ENCODE measurements around the gene GRIK5.

The GRIK5 gene

GRCh38 chr19:42075616-42076379 lies 5.8 kb upstream of the GRIK5 start, which contains the start of gene ZNF574:
ZNF574 (plus strand) TSS chr19:42076166; CDS start chr19:42078607, 2,441 bp downstream.
- DNase-seq: peak; percentile 100

- DNase-seq: no peak
These were observed 5.3 kb upstream of the GRIK5 start for GRCh38 chr19:42075364-42075615.

GRCh38 chr19:42074513-42075363 lies 4.7 kb upstream of the GRIK5 start:
- no peak for DNase-seq

- DNase-seq: no peak
These were observed 1.2 kb upstream of the GRIK5 start for GRCh38 chr19:42071247-42071646.

GRCh38 chr19:42068756-42069571 lies 1.0 kb downstream of the GRIK5 start:
- DNase-seq: no peak

- no peak for DNase-seq
These were observed 1.6 kb downstream of the GRIK5 start for GRCh38 chr19:42068361-42068755.

- DNase-seq: no peak
These were observed 2.6 kb downstream of the GRIK5 start for GRCh38 chr19:42067315-42067888.

- DNase-seq: peak; percentile 16
These were observed 3.8 kb downstream of the GRIK5 start for GRCh38 chr19:42066075-42066754.

GRCh38 chr19:42065511-42065910 lies 4.5 kb downstream of the GRIK5 start:
- DNase-seq: no peak

GRCh38 chr19:42065051-42065450 lies 5.0 kb downstream of the GRIK5 start:
- DNase-seq: no peak

- DNase-seq: no peak
These were observed 5.6 kb downstream of the GRIK5 start for GRCh38 chr19:42064432-42064831.

- no peak for DNase-seq
These were observed 7.6 kb downstream of the GRIK5 start for GRCh38 chr19:42062381-42062780.

- DNase-seq: no peak
These were observed 9.9 kb downstream of the GRIK5 start for GRCh38 chr19:42060117-42060516.

- no peak for DNase-seq
These were observed 10.8 kb downstream of the GRIK5 start for GRCh38 chr19:42059196-42059595.

GRCh38 chr19:42057846-42058245 lies 12.2 kb downstream of the GRIK5 start:
- no peak for DNase-seq

GRCh38 chr19:42054205-42054604 lies 15.8 kb downstream of the GRIK5 start:
- DNase-seq: no peak

GRCh38 chr19:42053037-42053935 lies 16.7 kb downstream of the GRIK5 start:
- no peak for DNase-seq

GRCh38 chr19:42052241-42052863 lies 17.7 kb downstream of the GRIK5 start:
- DNase-seq: no peak

- DNase-seq: no peak
These were observed 18.6 kb downstream of the GRIK5 start for GRCh38 chr19:42051166-42052115.

- DNase-seq: no peak
These were observed 21.0 kb downstream of the GRIK5 start for GRCh38 chr19:42048992-42049391.
